Measurements from ENCODE around the gene TRIM29. TPM values are rescaled to one million over a fixed set of nuclear protein-coding genes. Genes with fewer than 3 reads are reported as not detected.

The TRIM29 gene
- total RNA-seq, 4 donors from 2014 or later, result 4.6 to 7.6 (median 6.1) TPM

GRCh38 chr11:120169981-120170698 is 32.2 kb upstream of the TRIM29 start:
- H3K9me3 ChIP-seq, result no peaks in the 10 kb centered on the region
- no peak overlapping the region for H3K4me3 ChIP-seq
- H3K27ac ChIP-seq, result no peak overlapping the region
- no peak for DNase-seq
- H3K4me1 ChIP-seq, result no peaks in the 10 kb centered on the region
- H3K27me3 ChIP-seq, result no peaks in the 10 kb centered on the region
- H3K36me3 ChIP-seq, result no peaks in the 10 kb centered on the region
- TF ChIP-seq CTCF (IDR thresholded peaks at IDR 0.05) (no peak), POLR2A (IDR thresholded peaks at IDR 0.05) (no peak)
- intact Hi-C loops (cut with DNase I; ENCODE audit: low total_unique reads), result no loop called here

- Histone ChIP-seq H3K27ac (peak overlapping the region; percentile 24 to 39), H3K27me3 (no peaks in the 10 kb centered on the region)
- intact Hi-C loops (cut with DNase I; ENCODE audit: low total_unique reads), result no loop called here
Measured at GRCh38 chr11:120168960-120169681, 31.2 kb upstream of the TRIM29 start.

GRCh38 chr11:120168108-120168959 is 30.4 kb upstream of the TRIM29 start:
- peak overlapping the region in 1 of 2 donors; percentile 39 for H3K27ac ChIP-seq
- DNase-seq, result no peak

More at GRCh38 chr11:120168960-120169681, 31.2 kb upstream of the TRIM29 start:
- H3K36me3 ChIP-seq, result no peaks in the 10 kb centered on the region
- no peaks in the 10 kb centered on the region for H3K9me3 ChIP-seq
- no peaks in the 10 kb centered on the region for H3K4me1 ChIP-seq
- peak; percentile 79 to 98 (median 87) for TF ChIP-seq CTCF (IDR thresholded peaks at IDR 0.05)
- TF ChIP-seq POLR2A (IDR thresholded peaks at IDR 0.05), result no peak
- H3K4me3 ChIP-seq, result peak overlapping the region; percentile 24 to 38
- peak in 1 of 2 donors; percentile 78 for DNase-seq

GRCh38 chr11:120167659-120168058 is 29.7 kb upstream of the TRIM29 start:
- no peak for DNase-seq
- Histone ChIP-seq H3K27me3 (no peaks in the 10 kb centered on the region), H3K9me3 (no peaks in the 10 kb centered on the region), H3K36me3 (no peaks in the 10 kb centered on the region), H3K4me1 (no peaks in the 10 kb centered on the region), H3K27ac (no peak overlapping the region), H3K4me3 (no peak overlapping the region)
- TF ChIP-seq POLR2A (IDR thresholded peaks at IDR 0.05), result no peak
- no peak for TF ChIP-seq CTCF (IDR thresholded peaks at IDR 0.05)
- intact Hi-C loops (cut with DNase I; ENCODE audit: low total_unique reads), result no loop called here

More at GRCh38 chr11:120168108-120168959, 30.4 kb upstream of the TRIM29 start:
- H3K4me3 ChIP-seq, result peak overlapping the region; percentile 24 to 38
- no peaks in the 10 kb centered on the region for H3K9me3 ChIP-seq
- intact Hi-C loops (cut with DNase I; ENCODE audit: low total_unique reads), result no loop called here
- H3K36me3 ChIP-seq, result no peaks in the 10 kb centered on the region
- H3K27me3 ChIP-seq, result no peaks in the 10 kb centered on the region
- TF ChIP-seq POLR2A (IDR thresholded peaks at IDR 0.05) (no peak), CTCF (IDR thresholded peaks at IDR 0.05) (no peak)
- H3K4me1 ChIP-seq, result no peaks in the 10 kb centered on the region
